ENCODE results near the gene NHSL2. TPM values are rescaled to one million over a fixed set of nuclear protein-coding genes. Genes with fewer than 3 reads are reported as not detected.

Gene NHSL2
- polyA plus RNA-seq, 3 donors, result 16.6 to 39.8 (median 22.8) TPM

DNA sequence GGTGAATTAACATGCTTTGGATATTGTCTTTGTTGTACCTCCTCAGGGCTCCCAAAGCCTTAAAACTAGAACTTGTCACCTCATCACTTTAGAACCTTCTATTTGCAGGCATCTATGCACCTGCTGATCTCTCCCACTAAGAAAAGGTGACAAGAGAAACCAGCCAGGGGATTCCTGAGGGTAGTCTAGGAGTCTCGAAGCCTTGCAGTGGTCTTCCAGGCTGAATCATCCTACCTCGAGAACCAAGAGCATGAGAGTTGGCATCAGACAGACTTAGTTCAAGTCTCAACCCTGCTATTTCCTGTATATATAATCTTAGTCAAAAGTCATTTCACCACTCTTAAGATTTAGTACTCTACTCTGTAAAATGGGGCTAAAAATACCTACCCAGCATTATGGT is 191.5 kb downstream of the NHSL2 start:
- H3K27ac Mint-ChIP-seq, result peak overlapping the region; percentile 97 to 99 (median 98)
- peaks cover 9 to 19% of the 10 kb centered on the region in 2 donors for H3K36me3 Mint-ChIP-seq
- no peak overlapping the region for H2AFZ ChIP-seq (ENCODE audit: insufficient read depth, low read depth, low read length, poor library complexity, severe bottlenecking)
- TF ChIP-seq, protein P1, sequence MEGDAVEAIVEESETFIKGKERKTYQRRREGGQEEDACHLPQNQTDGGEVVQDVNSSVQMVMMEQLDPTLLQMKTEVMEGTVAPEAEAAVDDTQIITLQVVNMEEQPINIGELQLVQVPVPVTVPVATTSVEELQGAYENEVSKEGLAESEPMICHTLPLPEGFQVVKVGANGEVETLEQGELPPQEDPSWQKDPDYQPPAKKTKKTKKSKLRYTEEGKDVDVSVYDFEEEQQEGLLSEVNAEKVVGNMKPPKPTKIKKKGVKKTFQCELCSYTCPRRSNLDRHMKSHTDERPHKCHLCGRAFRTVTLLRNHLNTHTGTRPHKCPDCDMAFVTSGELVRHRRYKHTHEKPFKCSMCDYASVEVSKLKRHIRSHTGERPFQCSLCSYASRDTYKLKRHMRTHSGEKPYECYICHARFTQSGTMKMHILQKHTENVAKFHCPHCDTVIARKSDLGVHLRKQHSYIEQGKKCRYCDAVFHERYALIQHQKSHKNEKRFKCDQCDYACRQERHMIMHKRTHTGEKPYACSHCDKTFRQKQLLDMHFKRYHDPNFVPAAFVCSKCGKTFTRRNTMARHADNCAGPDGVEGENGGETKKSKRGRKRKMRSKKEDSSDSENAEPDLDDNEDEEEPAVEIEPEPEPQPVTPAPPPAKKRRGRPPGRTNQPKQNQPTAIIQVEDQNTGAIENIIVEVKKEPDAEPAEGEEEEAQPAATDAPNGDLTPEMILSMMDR (IDR thresholded peaks at IDR 0.05), result no peak
- DNase-seq, result no peak
- H3K4me1 ChIP-seq (ENCODE audit: control insufficient read depth in 1 of 2, insufficient read depth in 2 of 2, low read length in 2 of 2), result peaks cover 80 to 89% of the 10 kb centered on the region in 2 donors
- H3K27me3 ChIP-seq (ENCODE audit: control insufficient read depth in 2 of 2, insufficient read depth in 2 of 2, low read length in 2 of 2), result no peaks in the 10 kb centered on the region
- intact Hi-C loops (cut with micrococcal nuclease), result no loop called here
- peaks cover 65% of the 10 kb centered on the region for H3K4me1 Mint-ChIP-seq
- peak overlapping the region; percentile 89 to 95 for H3K4me3 Mint-ChIP-seq
- peaks cover 55% of the 10 kb centered on the region for H3K79me2 ChIP-seq (ENCODE audit: insufficient read depth, low read length)
- peaks cover 0 to 10% (median 3%) of the 10 kb centered on the region in 7 donors for H3K9me3 Mint-ChIP-seq
- no peaks in the 10 kb centered on the region for H3K36me3 ChIP-seq (replicated peaks in 1 of 2; ENCODE audit: control insufficient read depth in 1 of 2, insufficient read depth in 2 of 2, low read length in 2 of 2)
- H3K4me2 ChIP-seq (replicated peaks; ENCODE audit: extremely low read depth, low read length, poor library complexity, severe bottlenecking), result peak overlapping the region; percentile 73
- peak overlapping the region; percentile 96 to 98 for H3K27ac ChIP-seq (ENCODE audit: low read depth in 1 of 2, low read length in 2 of 2)
- H3K4me3 ChIP-seq (replicated peaks in 1 of 3; ENCODE audit: low read depth in 2 of 3, low read length in 3 of 3), result peak overlapping the region; percentile 53 to 80 (median 80)
- H4K20me1 ChIP-seq (ENCODE audit: insufficient read depth, low read length), result no peaks in the 10 kb centered on the region
- H3K9me3 ChIP-seq (replicated peaks in 1 of 2; ENCODE audit: control insufficient read depth in 1 of 2, insufficient read depth in 1 of 2, low read length in 2 of 2), result no peaks in the 10 kb centered on the region
- WGBS (ENCODE audit: insufficient coverage), result no CpG with 5 or more reads among the region's 2 CpGs
- peak overlapping the region; percentile 90 for H3K9ac ChIP-seq (ENCODE audit: insufficient read depth, low read length, poor library complexity, severe bottlenecking)
- peaks cover 0 to 25% (median 0%) of the 10 kb centered on the region in 3 donors for H3K27me3 Mint-ChIP-seq (ENCODE audit: low read depth in 3 of 3)

DNA sequence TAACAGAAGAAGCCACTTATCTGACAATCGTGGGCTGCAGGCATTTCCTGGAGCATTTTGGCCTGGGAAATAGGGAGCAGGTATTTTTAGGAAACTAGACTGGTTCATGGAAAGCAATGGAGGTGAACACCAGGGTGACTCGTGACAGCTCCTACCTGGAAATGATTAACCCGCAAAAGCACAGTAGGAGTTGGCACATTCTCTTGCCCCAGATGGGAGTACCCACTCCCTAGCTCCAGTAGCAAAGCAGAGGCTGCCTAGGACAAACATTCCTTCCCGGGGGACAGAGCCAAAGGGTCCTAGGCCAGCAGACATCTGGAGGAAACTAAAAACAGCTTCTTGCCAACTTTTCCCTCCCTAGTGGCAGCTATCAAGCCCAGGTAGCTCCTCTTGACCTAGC is 192.1 kb downstream of the NHSL2 start:
- intact Hi-C loops (cut with micrococcal nuclease), result no loop called here
- peak overlapping the region; percentile 47 to 81 for H3K4me3 Mint-ChIP-seq
- H3K27ac Mint-ChIP-seq, result peak overlapping the region; percentile 23 to 93 (median 85)
- H3K9me3 ChIP-seq (replicated peaks in 1 of 2; ENCODE audit: control insufficient read depth in 1 of 2, insufficient read depth in 1 of 2, low read length in 2 of 2), result no peaks in the 10 kb centered on the region
- H3K4me3 ChIP-seq (replicated peaks in 1 of 3; ENCODE audit: low read depth in 2 of 3, low read length in 3 of 3), result peak overlapping the region; percentile 26 to 80 (median 80)
- no peak overlapping the region for H2AFZ ChIP-seq (ENCODE audit: insufficient read depth, low read depth, low read length, poor library complexity, severe bottlenecking)
- H3K9ac ChIP-seq (ENCODE audit: insufficient read depth, low read length, poor library complexity, severe bottlenecking), result no peak overlapping the region
- no peaks in the 10 kb centered on the region for H3K27me3 ChIP-seq (ENCODE audit: control insufficient read depth in 2 of 2, insufficient read depth in 2 of 2, low read length in 2 of 2)
- DNase-seq, result no peak
- TF ChIP-seq, protein P1 (IDR thresholded peaks at IDR 0.05), result no peak
- 87% methylated on average over 3 of the region's 4 CpGs for WGBS (ENCODE audit: insufficient coverage)
- peak overlapping the region; percentile 73 for H3K4me2 ChIP-seq (replicated peaks; ENCODE audit: extremely low read depth, low read length, poor library complexity, severe bottlenecking)
- peak overlapping the region; percentile 31 to 96 for H3K27ac ChIP-seq (ENCODE audit: low read depth in 1 of 2, low read length in 2 of 2)
- peaks cover 80 to 86% of the 10 kb centered on the region in 2 donors for H3K4me1 ChIP-seq (ENCODE audit: control insufficient read depth in 1 of 2, insufficient read depth in 2 of 2, low read length in 2 of 2)
- peaks cover 0 to 29% (median 0%) of the 10 kb centered on the region in 3 donors for H3K27me3 Mint-ChIP-seq (ENCODE audit: low read depth in 3 of 3)
- peaks cover 65% of the 10 kb centered on the region for H3K4me1 Mint-ChIP-seq
- H3K9me3 Mint-ChIP-seq, result peaks cover 0 to 11% (median 6%) of the 10 kb centered on the region in 7 donors
- peaks cover 14 to 19% of the 10 kb centered on the region in 2 donors for H3K36me3 Mint-ChIP-seq
- H3K36me3 ChIP-seq (replicated peaks in 1 of 2; ENCODE audit: control insufficient read depth in 1 of 2, insufficient read depth in 2 of 2, low read length in 2 of 2), result no peaks in the 10 kb centered on the region
- H3K79me2 ChIP-seq (ENCODE audit: insufficient read depth, low read length), result peaks cover 59% of the 10 kb centered on the region
- H4K20me1 ChIP-seq (ENCODE audit: insufficient read depth, low read length), result no peaks in the 10 kb centered on the region
